Ovary (tissue), 3 donors: ENCODE results near the gene TNFRSF13B.

Experiments used
- EP300 ChIP-seq: sonication (generic); formaldehyde crosslinking; IDR thresholded peaks from one replicate; pipeline ENCODE4 v1.6.1; 2017; ENCODE audit warnings: antibody characterized with exemption
- POLR2A ChIP-seq: fragments of 450-650 bp; IDR thresholded peaks from one replicate; pipeline ENCODE4 v1.6.1; 2017; ENCODE audit warnings: antibody characterized with exemption, mild to moderate bottlenecking, moderate library complexity
- TF ChIP-seq, protein P1 (sequence below), 3 donors: fragments of 450-650 bp in 2 of 3; fragments of 200-600 bp in 1 of 3; IDR thresholded peaks; one replicate each; pipeline versions ENCODE4 v1.5.1 to v1.8.0; 2016 to 2022; ENCODE audit warnings: antibody characterized with exemption in 3 of 3, mild to moderate bottlenecking in 1 of 3
- donor health status: DM: no; HTN: no; CAD: no.

DNA sequence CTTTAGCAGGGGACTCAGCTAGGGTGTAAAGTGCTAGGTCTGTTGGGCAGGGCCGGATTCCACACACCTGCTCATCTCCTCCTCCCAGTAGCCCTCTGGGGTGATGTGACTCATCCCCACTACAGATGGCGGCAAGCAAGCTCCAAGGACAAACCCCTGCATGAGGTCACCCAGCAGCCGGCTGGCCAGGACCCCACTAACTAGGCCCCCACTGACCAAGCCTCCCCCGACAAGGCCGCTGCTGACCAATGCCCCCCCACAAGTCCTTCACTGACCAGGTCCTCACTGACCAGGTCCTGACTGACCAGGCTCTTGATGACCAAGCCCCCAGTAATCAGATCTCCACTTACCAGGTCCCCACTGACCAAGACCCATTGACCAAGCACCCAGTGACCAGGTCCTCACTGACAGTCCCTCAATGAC, 36.7 kb downstream of the TNFRSF13B start:
- TF ChIP-seq, protein P1, sequence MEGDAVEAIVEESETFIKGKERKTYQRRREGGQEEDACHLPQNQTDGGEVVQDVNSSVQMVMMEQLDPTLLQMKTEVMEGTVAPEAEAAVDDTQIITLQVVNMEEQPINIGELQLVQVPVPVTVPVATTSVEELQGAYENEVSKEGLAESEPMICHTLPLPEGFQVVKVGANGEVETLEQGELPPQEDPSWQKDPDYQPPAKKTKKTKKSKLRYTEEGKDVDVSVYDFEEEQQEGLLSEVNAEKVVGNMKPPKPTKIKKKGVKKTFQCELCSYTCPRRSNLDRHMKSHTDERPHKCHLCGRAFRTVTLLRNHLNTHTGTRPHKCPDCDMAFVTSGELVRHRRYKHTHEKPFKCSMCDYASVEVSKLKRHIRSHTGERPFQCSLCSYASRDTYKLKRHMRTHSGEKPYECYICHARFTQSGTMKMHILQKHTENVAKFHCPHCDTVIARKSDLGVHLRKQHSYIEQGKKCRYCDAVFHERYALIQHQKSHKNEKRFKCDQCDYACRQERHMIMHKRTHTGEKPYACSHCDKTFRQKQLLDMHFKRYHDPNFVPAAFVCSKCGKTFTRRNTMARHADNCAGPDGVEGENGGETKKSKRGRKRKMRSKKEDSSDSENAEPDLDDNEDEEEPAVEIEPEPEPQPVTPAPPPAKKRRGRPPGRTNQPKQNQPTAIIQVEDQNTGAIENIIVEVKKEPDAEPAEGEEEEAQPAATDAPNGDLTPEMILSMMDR (IDR thresholded peaks at IDR 0.05), result no peak
- TF ChIP-seq EP300 (no peak), POLR2A (no peak)
